CD14-positive monocyte (primary cell): ENCODE results near the gene CHD2. TPM values are rescaled to one million over a fixed set of nuclear protein-coding genes. Genes with fewer than 3 reads are reported as not detected.
A peak's percentile ranks its signal among the peaks of the same experiment; 100 is the strongest.

Source experiments
- DNase-seq, 3 donors: peaks; one replicate each; pipeline ENCODE4 v3.0.0-alpha.2; 2011 to 2022
- H2AFZ ChIP-seq: 2 replicates; pipeline ENCODE4 v1.6.0; 2012; ENCODE audit warnings: mild to moderate bottlenecking, low read depth, low read length, inconsistent platforms; ENCODE audit not compliant: insufficient read depth, poor library complexity, severe bottlenecking
- H3K27ac ChIP-seq, 2 donors: 1 replicate in 1 of 2; 2 replicates in 1 of 2; pipeline ENCODE4 v1.5.1; 2012 to 2013; ENCODE audit warnings: low read length in 2 of 2, control low read depth in 1 of 2, inconsistent platforms in 1 of 2, low read depth in 1 of 2, mild to moderate bottlenecking in 1 of 2
- H3K27me3 ChIP-seq, 2 donors: one replicate each; pipeline versions ENCODE4 v1.6.0 to v1.6.1; 2011 to 2013; ENCODE audit warnings: low read length in 2 of 2; ENCODE audit not compliant: control insufficient read depth in 2 of 2, insufficient read depth in 2 of 2
- H3K36me3 ChIP-seq, 2 donors: replicated peaks in 1 of 2; 1 replicate in 1 of 2; 2 replicates in 1 of 2; pipeline versions ENCODE4 v1.5.1 to v1.6.1; 2012 to 2013; ENCODE audit warnings: low read length in 2 of 2, control low read depth in 1 of 2, inconsistent platforms in 1 of 2, mild to moderate bottlenecking in 1 of 2; ENCODE audit not compliant: insufficient read depth in 2 of 2, control insufficient read depth in 1 of 2
- H3K4me1 ChIP-seq, 2 donors: 1 replicate in 1 of 2; 2 replicates in 1 of 2; pipeline versions ENCODE4 v1.5.1 to v1.6.1; 2012 to 2013; ENCODE audit warnings: low read length in 2 of 2, control low read depth in 1 of 2, inconsistent platforms in 1 of 2, mild to moderate bottlenecking in 1 of 2, moderate library complexity in 1 of 2; ENCODE audit not compliant: insufficient read depth in 2 of 2, control insufficient read depth in 1 of 2
- H3K4me2 ChIP-seq: replicated peaks from 2 replicates; pipeline ENCODE3; 2012; ENCODE audit warnings: low read length, moderate library complexity, mild to moderate bottlenecking; ENCODE audit not compliant: poor library complexity, severe bottlenecking; ENCODE audit errors: extremely low read depth
- H3K4me3 ChIP-seq, 3 experiments: fragments of 200-600 bp in 1 of 3; sonication (generic) in 1 of 3; replicated peaks in 1 of 3; 1 replicate in 2 of 3; 2 replicates in 1 of 3; pipeline ENCODE4 v1.5.1; 2011 to 2013; ENCODE audit warnings: low read length in 3 of 3, mild to moderate bottlenecking in 3 of 3, control low read depth in 2 of 3, low read depth in 2 of 3, inconsistent platforms in 1 of 3, moderate library complexity in 1 of 3
- H3K79me2 ChIP-seq: 2 replicates; pipeline ENCODE4 v1.6.0; 2012; ENCODE audit warnings: mild to moderate bottlenecking, control low read depth, inconsistent platforms, low read length, moderate library complexity; ENCODE audit not compliant: insufficient read depth
- H3K9ac ChIP-seq: 2 replicates; pipeline ENCODE4 v1.6.0; 2017; ENCODE audit warnings: low read length, mild to moderate bottlenecking; ENCODE audit not compliant: insufficient read depth, poor library complexity, severe bottlenecking
- H3K9me3 ChIP-seq, 2 donors: replicated peaks in 1 of 2; 1 replicate in 1 of 2; 2 replicates in 1 of 2; pipeline versions ENCODE4 v1.5.1 to v1.6.1; 2012 to 2013; ENCODE audit warnings: low read length in 2 of 2, control low read depth in 1 of 2; ENCODE audit not compliant: control insufficient read depth in 1 of 2, insufficient read depth in 1 of 2
- H4K20me1 ChIP-seq: 2 replicates; pipeline ENCODE4 v1.6.0; 2012; ENCODE audit warnings: mild to moderate bottlenecking, low read length, control low read depth, moderate library complexity; ENCODE audit not compliant: insufficient read depth
- H3K27ac Mint-ChIP-seq, 7 donors: one replicate each; pipeline ENCODE4 v1.8.0; 2020; ENCODE audit warnings: mild to moderate bottlenecking in 7 of 7, mixed read lengths in 7 of 7, moderate library complexity in 6 of 7, inconsistent platforms in 2 of 7
- H3K27me3 Mint-ChIP-seq, 3 donors: one replicate each; pipeline ENCODE4 v1.8.0; 2021 to 2022; ENCODE audit warnings: low read depth in 3 of 3, mild to moderate bottlenecking in 3 of 3, mixed read lengths in 3 of 3, moderate library complexity in 3 of 3, inconsistent platforms in 1 of 3
- H3K36me3 Mint-ChIP-seq, 2 donors: one replicate each; pipeline ENCODE4 v1.8.0; 2020; ENCODE audit warnings: mixed read lengths in 2 of 2, inconsistent platforms in 1 of 2, mild to moderate bottlenecking in 1 of 2
- H3K4me1 Mint-ChIP-seq: one replicate; pipeline ENCODE4 v1.8.0; 2020; ENCODE audit warnings: mild to moderate bottlenecking, mixed read lengths
- H3K4me3 Mint-ChIP-seq, 2 donors: one replicate each; pipeline ENCODE4 v1.8.0; 2020; ENCODE audit warnings: mild to moderate bottlenecking in 2 of 2, mixed read lengths in 2 of 2, moderate library complexity in 1 of 2
- H3K9me3 Mint-ChIP-seq, 7 donors: one replicate each; pipeline ENCODE4 v1.8.0; 2020 to 2022; ENCODE audit warnings: mixed read lengths in 7 of 7, mild to moderate bottlenecking in 6 of 7, moderate library complexity in 6 of 7, inconsistent platforms in 2 of 7
- WGBS: methylation state at CpG from one replicate; pipeline ENCODE4 v1.1.5; 2013; ENCODE audit warnings: missing lambda C conversion rate; ENCODE audit not compliant: insufficient coverage; 5-methylcytosine and 5-hydroxymethylcytosine counted together
- intact Hi-C, 2 donors: fragments of 100-400 bp; cut with micrococcal nuclease; formaldehyde crosslinking; loops; one replicate each; pipeline versions ENCODE4 v1.15.0 to v1.15.1; 2023
- polyA plus RNA-seq, 3 donors: library from polyadenylated mRNA; depleted of rRNA in 1 of 3; unstranded in 2 of 3; stranded (reverse) in 1 of 3; fragments of 300-500 nt in 2 of 3; fragments of >200 nt in 1 of 3; fragmentation: Illumina TruSeq in 2 of 3; gene quantifications; 1 replicate in 2 of 3; 2 replicates in 1 of 3; pipeline ENCODE4 v1.2.3, GENCODE V29; 2012 to 2021
- TF ChIP-seq, protein P1 (sequence below): fragments of 200-600 bp; IDR thresholded peaks from one replicate; pipeline ENCODE4 v1.8.0; 2022; ENCODE audit warnings: antibody characterized with exemption, mild to moderate bottlenecking

CHD2 gene
- polyA plus RNA-seq, 3 donors: 9.6 to 61.2 (median 11.4) TPM

- H3K9me3 Mint-ChIP-seq: peaks cover 0 to 13% (median 5%) of the 10 kb centered on the region in 7 donors
- H3K27me3 ChIP-seq: no peaks in the 10 kb centered on the region
- H3K27ac ChIP-seq: peak overlapping the region in 1 of 2 donors; percentile 55
- no peak overlapping the region for H2AFZ ChIP-seq
- H3K36me3 Mint-ChIP-seq: peaks cover 83 to 88% of the 10 kb centered on the region in 2 donors
- no peaks in the 10 kb centered on the region for H3K4me1 ChIP-seq
- peak in 2 of 3 donors; percentile 24 to 45 for DNase-seq
- H3K4me3 Mint-ChIP-seq: no peak overlapping the region
- no peak overlapping the region for H3K4me2 ChIP-seq
- H3K4me1 Mint-ChIP-seq: peaks cover 12% of the 10 kb centered on the region
- TF ChIP-seq, protein P1, sequence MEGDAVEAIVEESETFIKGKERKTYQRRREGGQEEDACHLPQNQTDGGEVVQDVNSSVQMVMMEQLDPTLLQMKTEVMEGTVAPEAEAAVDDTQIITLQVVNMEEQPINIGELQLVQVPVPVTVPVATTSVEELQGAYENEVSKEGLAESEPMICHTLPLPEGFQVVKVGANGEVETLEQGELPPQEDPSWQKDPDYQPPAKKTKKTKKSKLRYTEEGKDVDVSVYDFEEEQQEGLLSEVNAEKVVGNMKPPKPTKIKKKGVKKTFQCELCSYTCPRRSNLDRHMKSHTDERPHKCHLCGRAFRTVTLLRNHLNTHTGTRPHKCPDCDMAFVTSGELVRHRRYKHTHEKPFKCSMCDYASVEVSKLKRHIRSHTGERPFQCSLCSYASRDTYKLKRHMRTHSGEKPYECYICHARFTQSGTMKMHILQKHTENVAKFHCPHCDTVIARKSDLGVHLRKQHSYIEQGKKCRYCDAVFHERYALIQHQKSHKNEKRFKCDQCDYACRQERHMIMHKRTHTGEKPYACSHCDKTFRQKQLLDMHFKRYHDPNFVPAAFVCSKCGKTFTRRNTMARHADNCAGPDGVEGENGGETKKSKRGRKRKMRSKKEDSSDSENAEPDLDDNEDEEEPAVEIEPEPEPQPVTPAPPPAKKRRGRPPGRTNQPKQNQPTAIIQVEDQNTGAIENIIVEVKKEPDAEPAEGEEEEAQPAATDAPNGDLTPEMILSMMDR: no peak
- intact Hi-C loops: loop anchor here in 1 of 2 donors (10.0 kb wide), 1 partner anchor 47 kb away; no protein-coding TSS in a partner anchor
- peaks cover 46% of the 10 kb centered on the region for H3K79me2 ChIP-seq
- WGBS: 32% methylated on average over 4 of the region's 8 CpGs
- peak overlapping the region in 5 of 7 donors; percentile 24 to 73 (median 44) for H3K27ac Mint-ChIP-seq
- H3K9me3 ChIP-seq: no peaks in the 10 kb centered on the region
- H3K4me3 ChIP-seq: no peak overlapping the region
- peaks cover 0 to 2% (median 0%) of the 10 kb centered on the region in 3 donors for H3K27me3 Mint-ChIP-seq
- no peak overlapping the region for H3K9ac ChIP-seq
- peaks cover 62% of the 10 kb centered on the region for H4K20me1 ChIP-seq
- peaks cover 87 to 100% of the 10 kb centered on the region in 2 donors for H3K36me3 ChIP-seq
Measured at GRCh38 chr15:92958105-92958504, 58.0 kb downstream of the CHD2 start.

DNA sequence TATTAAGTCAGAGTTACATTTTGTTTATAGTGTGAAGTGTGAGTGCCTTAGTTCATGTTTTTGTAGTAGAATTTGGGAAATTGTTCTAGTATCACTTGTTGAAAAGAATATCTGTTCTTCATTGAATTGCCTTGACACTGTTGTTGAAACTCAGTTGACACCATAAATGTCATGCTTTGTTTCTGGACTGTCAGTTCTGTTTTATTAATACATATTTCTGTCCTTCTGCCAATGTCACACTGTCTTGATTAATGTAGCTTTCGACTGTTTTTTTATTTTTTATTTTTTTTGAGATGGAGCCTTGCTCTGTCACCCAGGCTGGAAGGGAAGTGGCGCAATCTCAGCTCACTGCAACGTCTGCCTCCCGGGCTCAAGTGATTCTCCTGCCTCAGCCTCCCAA is 59.1 kb downstream of the CHD2 start:
- H3K4me3 Mint-ChIP-seq: peak overlapping the region in 1 of 2 donors; percentile 16
- intact Hi-C loops: loop anchor here in 1 of 2 donors (10.0 kb wide), 1 partner anchor 46 kb away; no protein-coding TSS in a partner anchor

More for the DNA sequence above, 59.1 kb downstream of the CHD2 start:
- no peak overlapping the region for H3K4me3 ChIP-seq
- H4K20me1 ChIP-seq: peaks cover 71% of the 10 kb centered on the region
- WGBS: no CpG with 5 or more reads among the region's 4 CpGs
- H3K9ac ChIP-seq: no peak overlapping the region
- Mint-ChIP-seq H3K36me3 (peaks cover 84 to 91% of the 10 kb centered on the region in 2 donors), H3K4me1 (peaks cover 12% of the 10 kb centered on the region), H3K27me3 (peaks cover 0 to 2% (median 0%) of the 10 kb centered on the region in 3 donors), H3K9me3 (peaks cover 0 to 13% (median 5%) of the 10 kb centered on the region in 7 donors), H3K27ac (peak overlapping the region; percentile 47 to 84 (median 68))
- peak in 1 of 3 donors; percentile 9 for DNase-seq
- H2AFZ ChIP-seq: no peak overlapping the region
- no peaks in the 10 kb centered on the region for H3K9me3 ChIP-seq
- no peaks in the 10 kb centered on the region for H3K4me1 ChIP-seq
- H3K4me2 ChIP-seq: no peak overlapping the region
- no peaks in the 10 kb centered on the region for H3K27me3 ChIP-seq
- H3K27ac ChIP-seq: peak overlapping the region; percentile 35 to 55
- H3K36me3 ChIP-seq: peaks cover 87 to 100% of the 10 kb centered on the region in 2 donors
- TF ChIP-seq, protein P1: no peak
- H3K79me2 ChIP-seq: peaks cover 54% of the 10 kb centered on the region
